ENCODE measurements around the gene ABCA7. TPM values are rescaled to one million over a fixed set of nuclear protein-coding genes. Genes with fewer than 3 reads are reported as not detected.

ABCA7 gene
- total RNA-seq, 4 donors from 2014 or later, result 6.0 to 20.0 (median 15.0) TPM

DNA sequence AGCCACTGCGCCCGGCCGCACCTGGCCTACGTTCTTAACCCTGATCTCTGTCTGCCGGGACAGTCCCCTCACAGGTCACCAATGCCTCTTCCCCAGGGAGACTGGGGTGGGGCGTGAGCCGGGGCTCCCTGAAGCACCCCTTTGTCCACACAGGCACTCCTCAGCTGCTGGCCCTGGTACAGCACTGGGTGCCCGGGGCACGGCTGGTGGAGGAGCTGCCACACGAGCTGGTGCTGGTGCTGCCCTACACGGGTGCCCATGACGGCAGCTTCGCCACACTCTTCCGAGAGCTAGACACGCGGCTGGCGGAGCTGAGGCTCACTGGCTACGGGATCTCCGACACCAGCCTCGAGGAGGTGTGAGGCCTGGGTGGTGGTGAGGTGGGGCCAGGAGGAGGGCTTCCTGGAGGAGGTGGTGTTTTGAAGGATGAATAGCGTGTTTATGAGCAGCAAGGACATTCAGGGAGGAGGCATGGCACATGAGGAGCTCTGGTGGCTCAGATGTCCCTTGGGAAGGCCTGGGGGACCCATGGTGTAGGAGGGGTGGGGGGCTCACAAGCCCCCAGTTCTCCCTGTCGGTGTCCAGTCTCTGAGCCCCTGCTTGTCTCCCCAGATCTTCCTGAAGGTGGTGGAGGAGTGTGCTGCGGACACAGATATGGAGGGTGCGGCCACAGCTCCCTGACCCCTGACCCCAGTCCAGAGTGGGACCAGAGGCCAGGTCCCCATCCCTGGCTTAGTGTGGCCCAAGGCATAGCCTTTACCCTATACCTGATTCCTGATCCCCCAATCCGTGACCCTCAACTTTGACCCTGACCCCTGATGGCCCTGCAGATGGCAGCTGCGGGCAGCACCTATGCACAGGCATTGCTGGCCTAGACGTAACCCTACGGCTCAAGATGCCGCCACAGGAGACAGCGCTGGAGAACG is 13.5 kb downstream of the ABCA7 start:
- peaks cover 0 to 44% of the 10 kb centered on the region in 2 donors for H3K36me3 ChIP-seq
- H3K27me3 ChIP-seq, result no peaks in the 10 kb centered on the region
- no peak for TF ChIP-seq POLR2A (IDR thresholded peaks at IDR 0.05)
- TF ChIP-seq, protein P1, sequence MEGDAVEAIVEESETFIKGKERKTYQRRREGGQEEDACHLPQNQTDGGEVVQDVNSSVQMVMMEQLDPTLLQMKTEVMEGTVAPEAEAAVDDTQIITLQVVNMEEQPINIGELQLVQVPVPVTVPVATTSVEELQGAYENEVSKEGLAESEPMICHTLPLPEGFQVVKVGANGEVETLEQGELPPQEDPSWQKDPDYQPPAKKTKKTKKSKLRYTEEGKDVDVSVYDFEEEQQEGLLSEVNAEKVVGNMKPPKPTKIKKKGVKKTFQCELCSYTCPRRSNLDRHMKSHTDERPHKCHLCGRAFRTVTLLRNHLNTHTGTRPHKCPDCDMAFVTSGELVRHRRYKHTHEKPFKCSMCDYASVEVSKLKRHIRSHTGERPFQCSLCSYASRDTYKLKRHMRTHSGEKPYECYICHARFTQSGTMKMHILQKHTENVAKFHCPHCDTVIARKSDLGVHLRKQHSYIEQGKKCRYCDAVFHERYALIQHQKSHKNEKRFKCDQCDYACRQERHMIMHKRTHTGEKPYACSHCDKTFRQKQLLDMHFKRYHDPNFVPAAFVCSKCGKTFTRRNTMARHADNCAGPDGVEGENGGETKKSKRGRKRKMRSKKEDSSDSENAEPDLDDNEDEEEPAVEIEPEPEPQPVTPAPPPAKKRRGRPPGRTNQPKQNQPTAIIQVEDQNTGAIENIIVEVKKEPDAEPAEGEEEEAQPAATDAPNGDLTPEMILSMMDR (IDR thresholded peaks at IDR 0.05 in 4 of 5, conservative IDR thresholded peaks at IDR 0.05 in 1 of 5), result no peak
- no peak for ATAC-seq
- peaks cover 5 to 23% (median 6%) of the 10 kb centered on the region in 3 donors for H3K9me3 ChIP-seq
- in situ Hi-C loops (cut with MboI; ENCODE audit: low sequenced_read_pairs in 4 of 4) (no loop called here), intact Hi-C loops (cut with DNase I; ENCODE audit: low total_unique reads) (no loop called here)
- no peaks in the 10 kb centered on the region for H3K4me1 ChIP-seq
- H3K27ac ChIP-seq, result no peak overlapping the region
- DNase-seq, result no peak
- no peak overlapping the region for H3K4me3 ChIP-seq

DNA sequence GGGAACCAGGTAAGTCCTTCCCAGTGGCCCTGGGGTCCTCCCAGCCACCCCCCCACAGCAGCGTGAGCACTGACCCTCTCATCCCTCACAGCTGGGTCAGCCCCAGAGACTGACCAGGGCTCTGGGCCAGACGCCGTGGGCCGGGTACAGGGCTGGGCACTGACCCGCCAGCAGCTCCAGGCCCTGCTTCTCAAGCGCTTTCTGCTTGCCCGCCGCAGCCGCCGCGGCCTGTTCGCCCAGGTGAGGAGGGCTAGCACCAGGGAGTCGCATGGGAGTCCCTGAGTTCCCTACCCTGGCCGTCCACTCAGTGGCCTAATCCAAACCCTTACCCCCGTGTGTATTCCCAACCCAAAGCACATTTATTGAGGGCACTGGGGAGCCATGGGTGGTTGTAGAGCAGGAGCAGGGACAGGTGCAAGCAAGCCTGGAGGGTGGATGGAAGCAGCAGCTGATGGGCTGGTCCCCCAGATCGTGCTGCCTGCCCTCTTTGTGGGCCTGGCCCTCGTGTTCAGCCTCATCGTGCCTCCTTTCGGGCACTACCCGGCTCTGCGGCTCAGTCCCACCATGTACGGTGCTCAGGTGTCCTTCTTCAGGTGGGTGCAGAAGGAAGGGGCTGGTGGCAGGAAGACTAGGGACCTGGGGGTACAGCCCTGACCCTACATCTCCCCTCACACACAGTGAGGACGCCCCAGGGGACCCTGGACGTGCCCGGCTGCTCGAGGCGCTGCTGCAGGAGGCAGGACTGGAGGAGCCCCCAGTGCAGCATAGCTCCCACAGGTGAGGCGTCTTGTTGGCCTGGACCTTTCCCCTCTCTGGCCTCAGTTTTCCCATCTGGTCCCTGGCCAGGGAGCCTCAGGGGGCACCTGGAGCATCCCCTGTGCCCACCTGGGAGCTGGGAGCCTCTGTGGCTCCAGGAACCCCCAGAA is 14.5 kb downstream of the ABCA7 start:
- Histone ChIP-seq H3K9me3 (peaks cover 5 to 28% (median 6%) of the 10 kb centered on the region in 3 donors), H3K4me3 (no peak overlapping the region), H3K27me3 (no peaks in the 10 kb centered on the region), H3K27ac (no peak overlapping the region), H3K36me3 (peaks cover 0 to 53% of the 10 kb centered on the region in 2 donors), H3K4me1 (no peaks in the 10 kb centered on the region)
- intact Hi-C loops (cut with DNase I; ENCODE audit: low total_unique reads), result no loop called here
- in situ Hi-C loops (cut with MboI; ENCODE audit: low sequenced_read_pairs in 4 of 4), result no loop called here
- TF ChIP-seq, protein P1 (IDR thresholded peaks at IDR 0.05 in 4 of 5, conservative IDR thresholded peaks at IDR 0.05 in 1 of 5), result no peak
- TF ChIP-seq POLR2A (IDR thresholded peaks at IDR 0.05), result no peak
- ATAC-seq (no peak), DNase-seq (no peak)

DNA sequence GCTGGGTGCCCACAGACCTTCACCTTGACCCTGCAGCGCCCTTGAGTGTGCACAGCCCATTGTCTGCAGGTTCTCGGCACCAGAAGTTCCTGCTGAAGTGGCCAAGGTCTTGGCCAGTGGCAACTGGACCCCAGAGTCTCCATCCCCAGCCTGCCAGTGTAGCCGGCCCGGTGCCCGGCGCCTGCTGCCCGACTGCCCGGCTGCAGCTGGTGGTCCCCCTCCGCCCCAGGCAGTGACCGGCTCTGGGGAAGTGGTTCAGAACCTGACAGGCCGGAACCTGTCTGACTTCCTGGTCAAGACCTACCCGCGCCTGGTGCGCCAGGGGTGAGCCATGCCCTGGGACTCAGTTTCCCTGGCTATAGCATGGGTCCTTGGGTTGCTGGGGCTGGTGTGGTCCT is 15.1 kb downstream of the ABCA7 start:
- Histone ChIP-seq H3K4me1 (no peaks in the 10 kb centered on the region), H3K27ac (no peak overlapping the region), H3K36me3 (peaks cover 0 to 59% of the 10 kb centered on the region in 2 donors), H3K4me3 (no peak overlapping the region), H3K9me3 (peaks cover 5 to 28% (median 6%) of the 10 kb centered on the region in 3 donors), H3K27me3 (no peaks in the 10 kb centered on the region)
- in situ Hi-C loops (cut with MboI; ENCODE audit: low sequenced_read_pairs in 4 of 4), result no loop called here
- intact Hi-C loops (cut with DNase I; ENCODE audit: low total_unique reads), result no loop called here
- no peak for DNase-seq
- no peak for TF ChIP-seq POLR2A (IDR thresholded peaks at IDR 0.05)
- TF ChIP-seq, protein P1 (IDR thresholded peaks at IDR 0.05 in 4 of 5, conservative IDR thresholded peaks at IDR 0.05 in 1 of 5), result no peak
- ATAC-seq, result no peak

DNA sequence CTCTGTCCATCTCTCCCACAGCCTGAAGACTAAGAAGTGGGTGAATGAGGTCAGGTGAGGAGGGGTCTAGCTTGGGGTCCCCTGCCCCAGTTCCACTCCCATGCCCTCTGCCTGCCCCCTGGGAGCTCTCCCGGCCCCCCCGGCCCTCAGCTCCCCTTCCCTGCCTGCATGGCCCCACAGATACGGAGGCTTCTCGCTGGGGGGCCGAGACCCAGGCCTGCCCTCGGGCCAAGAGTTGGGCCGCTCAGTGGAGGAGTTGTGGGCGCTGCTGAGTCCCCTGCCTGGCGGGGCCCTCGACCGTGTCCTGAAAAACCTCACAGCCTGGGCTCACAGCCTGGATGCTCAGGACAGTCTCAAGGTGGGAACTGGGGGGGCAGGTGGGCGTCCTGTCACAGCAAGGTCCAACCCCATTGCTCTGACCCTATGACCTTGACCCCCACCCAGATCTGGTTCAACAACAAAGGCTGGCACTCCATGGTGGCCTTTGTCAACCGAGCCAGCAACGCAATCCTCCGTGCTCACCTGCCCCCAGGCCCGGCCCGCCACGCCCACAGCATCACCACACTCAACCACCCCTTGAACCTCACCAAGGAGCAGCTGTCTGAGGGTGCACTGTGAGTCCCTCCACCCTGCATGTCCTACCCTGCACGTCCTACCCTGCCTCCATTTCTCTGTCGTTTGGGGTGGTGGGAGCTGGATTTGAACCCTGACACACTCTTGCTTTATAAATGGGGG is 16.1 kb downstream of the ABCA7 start:
- TF ChIP-seq, protein P1 (IDR thresholded peaks at IDR 0.05 in 4 of 5, conservative IDR thresholded peaks at IDR 0.05 in 1 of 5), result no peak
- TF ChIP-seq POLR2A (IDR thresholded peaks at IDR 0.05), result no peak
- Histone ChIP-seq H3K27me3 (no peaks in the 10 kb centered on the region), H3K4me1 (no peaks in the 10 kb centered on the region), H3K9me3 (peaks cover 5 to 28% (median 6%) of the 10 kb centered on the region in 3 donors), H3K27ac (no peak overlapping the region), H3K36me3 (peaks cover 0 to 59% of the 10 kb centered on the region in 2 donors), H3K4me3 (no peak overlapping the region)
- intact Hi-C loops (cut with DNase I; ENCODE audit: low total_unique reads), result no loop called here
- DNase-seq, result no peak
- no peak for ATAC-seq
- in situ Hi-C loops (cut with MboI; ENCODE audit: low sequenced_read_pairs in 4 of 4), result no loop called here
